GM18520 (cell line): ENCODE measurements around the gene CPLANE2.
"Not testable (repeated sequence)": the region's sequence is repeated elsewhere in the genome, so short reads cannot be mapped to it uniquely, and the experiment has no call there.

Source experiments
- ATAC-seq: cut with Tn5 transposase; IDR thresholded peaks from one replicate; pipeline ENCODE4 v1.9.1; 2021; ENCODE audit not compliant: unreplicated experiment

CPLANE2 gene

GRCh38 chr1:16210581-16210980 is 26.4 kb downstream of the CPLANE2 start:
- ATAC-seq: no peak

- ATAC-seq: no peak
These were observed 27.1 kb downstream of the CPLANE2 start for GRCh38 chr1:16209847-16210407.

GRCh38 chr1:16209132-16209846 is 27.7 kb downstream of the CPLANE2 start:
- no peak for ATAC-seq

DNA sequence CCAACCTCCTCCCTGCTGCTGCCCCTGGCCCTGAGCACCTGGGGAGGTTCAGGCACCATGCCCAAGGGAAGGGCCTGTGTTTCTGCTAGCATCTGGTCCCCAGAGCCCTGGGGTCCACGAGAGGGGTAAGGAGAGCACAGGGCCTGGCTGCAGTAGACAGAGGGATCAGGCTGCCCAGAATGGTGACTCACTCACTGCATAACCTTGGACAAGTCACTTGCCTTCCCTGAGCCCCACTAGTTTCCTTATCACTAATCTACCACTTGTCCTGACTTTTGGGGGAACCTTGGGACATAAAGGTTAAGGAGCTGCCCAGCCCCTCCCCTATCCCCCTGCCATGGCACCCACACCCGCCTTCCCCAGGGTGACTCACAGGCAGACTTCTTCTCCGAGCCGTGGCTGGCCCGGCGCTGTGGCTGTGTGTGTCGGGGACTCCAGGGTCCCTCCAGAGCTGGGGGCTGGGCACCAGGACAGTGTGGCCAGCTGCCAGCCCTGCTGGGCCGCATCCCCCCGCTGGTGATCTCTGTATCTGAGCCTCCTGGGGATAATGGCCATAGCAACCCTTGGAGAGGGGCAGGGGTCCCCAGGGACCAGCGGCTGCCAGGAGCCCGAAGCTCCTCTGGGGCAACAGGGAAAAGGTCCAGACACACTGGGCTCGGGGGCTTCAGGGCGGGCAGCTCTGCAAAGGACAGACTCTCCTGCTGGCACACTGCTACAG is 28.6 kb downstream of the CPLANE2 start:
- no peak for ATAC-seq

GRCh38 chr1:16207318-16208269 is 29.4 kb downstream of the CPLANE2 start:
- no peak for ATAC-seq

- ATAC-seq: peak; percentile 46
These were observed 30.3 kb downstream of the CPLANE2 start for GRCh38 chr1:16206547-16207317.

- no peak for ATAC-seq
These were observed 31.0 kb downstream of the CPLANE2 start for GRCh38 chr1:16205891-16206546.

GRCh38 chr1:16205334-16205671 is 31.7 kb downstream of the CPLANE2 start:
- no peak for ATAC-seq

DNA sequence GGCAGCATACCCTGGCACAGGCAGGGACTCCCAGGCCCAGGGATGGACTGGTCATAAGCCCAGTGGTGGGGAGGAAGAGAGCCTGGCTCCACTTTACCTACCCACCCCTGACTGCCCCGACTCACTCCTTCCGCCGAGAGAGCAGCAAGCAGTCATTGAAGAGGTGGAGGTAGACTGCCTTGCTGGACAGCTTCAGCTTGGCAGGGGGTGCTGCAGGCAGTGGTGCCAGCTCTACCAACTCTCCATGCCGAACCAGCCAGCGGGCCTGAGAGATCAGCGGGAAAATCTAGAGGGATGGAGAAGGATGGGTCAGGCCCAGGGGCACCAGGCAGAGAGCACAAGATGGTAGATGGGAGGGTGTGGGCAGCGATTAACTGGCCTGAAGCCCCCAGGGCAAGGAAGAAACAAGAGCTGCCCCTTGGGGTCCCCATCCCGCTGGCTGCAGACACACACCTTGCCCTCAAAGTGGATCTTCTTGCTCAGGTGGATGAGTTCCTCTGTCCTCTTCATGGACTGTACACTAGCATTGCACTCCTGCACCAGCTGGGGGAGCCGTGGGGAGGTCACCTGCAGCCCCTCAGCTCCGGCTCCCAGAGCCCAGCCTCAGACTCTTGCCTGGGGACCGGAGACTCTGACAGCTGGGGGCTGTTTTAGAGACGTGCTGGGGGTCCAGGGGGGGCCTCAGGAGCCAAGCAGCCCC is 32.2 kb downstream of the CPLANE2 start:
- no peak for ATAC-seq

DNA sequence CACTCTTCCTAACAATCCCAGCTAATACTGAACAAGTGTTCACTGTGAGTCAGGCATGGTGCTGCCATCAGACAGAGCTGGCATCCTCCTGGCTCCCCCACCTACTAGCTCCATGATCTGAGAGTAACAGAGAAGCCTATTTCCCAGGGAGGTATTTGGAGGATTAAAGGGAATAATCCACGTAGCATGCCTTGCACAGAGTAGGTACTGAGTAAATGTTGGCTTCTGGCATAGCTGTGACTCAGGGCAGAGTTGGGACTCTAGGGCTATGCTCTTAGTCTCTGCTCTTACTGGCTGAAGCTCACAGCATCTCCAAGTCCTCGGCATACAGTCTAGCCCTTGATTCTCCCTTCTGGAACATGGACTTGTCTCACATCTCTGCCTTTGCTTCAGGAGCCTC is 32.8 kb downstream of the CPLANE2 start:
- ATAC-seq: no peak

GRCh38 chr1:16203550-16203949 is 33.4 kb downstream of the CPLANE2 start:
- no peak for ATAC-seq

DNA sequence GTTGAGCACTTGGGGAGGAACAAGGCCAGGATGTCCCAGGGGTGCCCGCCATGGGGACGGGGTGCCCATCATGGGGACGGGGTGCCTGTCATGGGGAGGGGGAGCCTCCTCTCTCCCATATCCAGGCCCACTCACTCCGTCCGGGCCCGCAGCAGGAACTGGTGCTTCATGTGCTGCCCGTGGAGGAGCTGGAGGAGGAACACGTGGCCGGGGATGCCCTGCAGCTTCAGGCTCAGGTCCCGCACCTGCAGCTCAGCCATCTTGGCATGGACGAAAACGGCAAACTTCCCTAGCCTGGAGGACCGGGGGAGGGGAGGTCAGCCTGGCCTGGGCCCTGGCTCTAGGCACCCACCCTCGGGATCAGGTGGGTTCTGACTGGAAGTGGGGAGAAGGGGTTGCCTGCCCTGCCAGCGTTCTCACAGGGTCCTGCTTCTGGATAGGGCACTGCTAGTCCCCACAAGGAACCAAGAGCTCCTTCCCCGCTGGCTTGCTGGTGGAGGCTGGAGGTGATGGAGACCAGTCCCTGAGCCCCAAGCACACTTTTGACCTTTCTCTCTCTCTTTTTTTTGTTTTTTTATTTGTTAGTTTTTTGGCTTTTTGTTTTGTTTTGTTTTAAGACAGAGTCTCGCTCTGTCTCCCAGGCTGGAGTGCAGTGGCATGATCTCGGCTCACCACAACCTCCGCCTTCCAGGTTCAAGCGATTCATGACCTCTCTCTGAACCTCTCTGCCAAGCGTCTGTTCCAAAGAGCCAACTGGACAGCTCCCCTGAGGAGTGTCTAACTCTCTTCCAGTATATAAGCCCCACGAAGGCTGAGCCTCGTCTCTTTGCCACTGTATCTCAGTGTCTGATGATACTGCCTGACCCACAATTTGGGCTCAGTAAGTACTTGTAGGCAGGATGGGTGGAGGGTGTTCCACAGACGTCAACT is 34.4 kb downstream of the CPLANE2 start:
- no peak for ATAC-seq

- no peak for ATAC-seq
These were observed 37.3 kb downstream of the CPLANE2 start for GRCh38 chr1:16199700-16200099.

GRCh38 chr1:16199157-16199501 is 37.9 kb downstream of the CPLANE2 start:
- no peak for ATAC-seq

DNA sequence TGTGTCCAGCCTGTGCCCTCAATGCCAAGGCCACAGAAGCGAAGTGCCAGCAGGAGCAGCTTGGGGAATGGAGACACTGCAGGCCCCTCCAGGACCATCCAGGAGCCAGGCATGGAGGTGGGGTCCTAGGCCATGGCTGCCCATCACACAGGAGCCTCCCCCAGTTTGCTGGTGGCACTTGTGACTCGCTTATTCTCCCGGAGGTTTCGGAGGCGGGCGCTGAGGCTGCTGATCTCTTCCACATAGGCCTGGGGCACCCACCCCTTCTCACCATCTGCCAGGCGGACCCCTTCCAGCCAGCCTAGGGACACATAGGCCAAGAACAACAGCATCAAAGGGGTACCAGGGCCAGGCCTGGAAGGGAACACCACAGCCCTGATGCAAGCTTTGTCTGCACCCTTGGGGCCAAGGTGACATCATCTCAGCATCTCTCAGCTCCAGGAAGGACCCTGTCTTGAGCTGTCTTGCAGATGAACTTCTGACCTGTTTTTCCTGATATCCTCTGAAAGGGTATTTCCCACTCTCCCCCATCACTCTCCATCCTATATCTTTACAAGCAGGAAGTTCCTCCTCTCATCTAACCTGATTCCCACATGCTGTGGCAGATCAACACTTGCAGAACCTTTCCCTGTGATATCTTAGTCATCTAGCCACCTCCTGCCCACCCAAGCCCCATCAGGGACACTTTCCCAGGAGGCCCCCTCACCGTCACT is 38.4 kb downstream of the CPLANE2 start:
- ATAC-seq: no peak

DNA sequence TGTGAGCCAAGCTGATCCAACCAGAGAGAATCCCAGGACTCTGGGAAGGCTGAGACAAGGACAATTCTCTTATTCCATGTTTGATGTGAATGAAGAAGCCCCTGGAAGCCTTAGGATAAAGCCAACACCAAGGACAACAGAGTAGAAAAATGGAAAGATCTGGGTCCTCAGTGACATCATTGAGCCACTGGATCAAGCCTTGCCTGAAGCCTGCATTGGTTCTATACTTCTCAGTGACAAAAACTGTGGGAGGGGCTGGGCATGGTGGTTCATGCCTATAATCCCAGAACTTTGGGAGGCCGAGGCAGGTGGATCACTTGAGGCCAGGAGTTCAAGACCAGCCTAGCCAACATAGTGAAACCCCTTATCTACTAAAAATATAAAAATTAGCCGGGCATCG is 40.1 kb downstream of the CPLANE2 start:
- ATAC-seq: no peak

GRCh38 chr1:16196139-16196538 is 40.8 kb downstream of the CPLANE2 start:
- not testable (repeated sequence) for ATAC-seq

GRCh38 chr1:16195518-16195905 is 41.5 kb downstream of the CPLANE2 start:
- no peak for ATAC-seq
